Dermis blood vessel endothelial cell (primary cell): ENCODE data around the gene SLC47A2. TPM values are rescaled to one million over a fixed set of nuclear protein-coding genes. Genes with fewer than 3 reads are reported as not detected.
A peak's percentile ranks its signal among the peaks of the same experiment; 100 is the strongest.
"Not testable (repeated sequence)": the region's sequence is repeated elsewhere in the genome, so short reads cannot be mapped to it uniquely, and the experiment has no call there.

Source experiments
- DNase-seq: peaks from one replicate; pipeline ENCODE4 v3.0.0; 2010
- total RNA-seq: library from RNA; depleted of rRNA; stranded (reverse); fragments of >200 nt; gene quantifications from 2 replicates; pipeline ENCODE4 v1.2.3, GENCODE V29; 2014

SLC47A2 gene
- not detected in 2 replicates for total RNA-seq

- no peak for DNase-seq
Observed at GRCh38 chr17:19716108-19717030, at the start of gene SLC47A2. Gene SLC47A2 (minus strand): TSS chr17:19716584. CDS start chr17:19716555, 29 bp downstream.

- no peak for DNase-seq
Observed at GRCh38 chr17:19766016-19766415, 49.6 kb upstream of the SLC47A2 start.

- DNase-seq, result not testable (repeated sequence)
Observed at GRCh38 chr17:19763991-19764390, 47.6 kb upstream of the SLC47A2 start.

GRCh38 chr17:19763416-19763815, 47.0 kb upstream of the SLC47A2 start:
- no peak for DNase-seq

GRCh38 chr17:19762515-19762961, 46.2 kb upstream of the SLC47A2 start:
- peak; percentile 82 for DNase-seq

- peak; percentile 18 for DNase-seq
Observed at GRCh38 chr17:19760746-19761145, 44.4 kb upstream of the SLC47A2 start.

GRCh38 chr17:19759568-19760549, 43.5 kb upstream of the SLC47A2 start:
- no peak for DNase-seq

- no peak for DNase-seq
Observed at GRCh38 chr17:19757536-19758180, 41.3 kb upstream of the SLC47A2 start.

GRCh38 chr17:19756546-19756945, 40.2 kb upstream of the SLC47A2 start:
- DNase-seq, result no peak

GRCh38 chr17:19755821-19756510, 39.6 kb upstream of the SLC47A2 start:
- no peak for DNase-seq

GRCh38 chr17:19755392-19755791, 39.0 kb upstream of the SLC47A2 start:
- no peak for DNase-seq

- DNase-seq, result peak; percentile 47
Observed at GRCh38 chr17:19753661-19754463, 37.5 kb upstream of the SLC47A2 start.

- DNase-seq, result peak; percentile 89
Observed at GRCh38 chr17:19753051-19753509, 36.7 kb upstream of the SLC47A2 start.

- no peak for DNase-seq
Observed at GRCh38 chr17:19752216-19753050, 36.0 kb upstream of the SLC47A2 start.

GRCh38 chr17:19750835-19751234, 34.5 kb upstream of the SLC47A2 start:
- no peak for DNase-seq

- DNase-seq, result no peak
Observed at GRCh38 chr17:19750020-19750572, 33.7 kb upstream of the SLC47A2 start.

GRCh38 chr17:19748807-19749193, 32.4 kb upstream of the SLC47A2 start:
- DNase-seq, result no peak

- no peak for DNase-seq
Observed at GRCh38 chr17:19747829-19748806, 31.7 kb upstream of the SLC47A2 start, which contains the start of gene ALDH3A1. Gene ALDH3A1 (minus strand): TSS chr17:19748298. CDS start chr17:19745129, 3,169 bp downstream.
